Pancreas (tissue), 10 donors: ENCODE data around the gene WASF2. TPM values are rescaled to one million over a fixed set of nuclear protein-coding genes. Genes with fewer than 3 reads are reported as not detected.

Experiments
- ATAC-seq, 4 donors: fragments of 200-7000 bp; cut with Tn5 transposase; one replicate each; pipeline versions ENCODE4 v1.8.0 to v1.9.1; 2020; ENCODE audit warnings: mild to moderate bottlenecking in 4 of 4, moderate library complexity in 4 of 4
- DNase-seq, 6 donors: peaks; one replicate each; pipeline ENCODE4 v3.0.0-alpha.2; 2020
- FAIRE-seq: peaks from 2 replicates; lab custom pipeline; 2012; peaks lifted over from hg19 to GRCh38; lab: Jason Lieb, UNC
- H3K27ac ChIP-seq, 4 donors: fragments of 200-600 bp; sonication (generic); 1 replicate in 3 of 4; 2 replicates in 1 of 4; pipeline versions ENCODE4 v1.5.0 to v1.8.0; 2020
- H3K27me3 ChIP-seq, 4 donors: fragments of 200-600 bp; one replicate each; pipeline ENCODE4 v1.8.0; 2021
- H3K36me3 ChIP-seq, 3 donors: fragments of 200-600 bp; sonication (generic) in 1 of 3; one replicate each; pipeline versions ENCODE4 v1.5.0 to v1.8.0; 2020 to 2021
- H3K4me1 ChIP-seq, 3 donors: fragments of 200-600 bp; one replicate each; pipeline ENCODE4 v1.8.0; 2021
- H3K4me3 ChIP-seq, 4 donors: fragments of 200-600 bp; sonication (generic) in 2 of 4; one replicate each; pipeline versions ENCODE4 v1.5.0 to v1.8.0; 2020 to 2021
- H3K9me3 ChIP-seq, 4 donors: fragments of 200-600 bp; one replicate each; pipeline ENCODE4 v1.8.0; 2021
- CTCF ChIP-seq, 4 donors: fragments of 200-600 bp; sonication (generic) in 3 of 4; IDR thresholded peaks; one replicate each; pipeline versions ENCODE4 v1.5.0 to v1.8.0; 2021; ENCODE audit warnings: antibody characterized with exemption in 4 of 4
- WGBS, 2 donors: extraction: QIAGEN DNeasy Blood & Tissue Kit; methylation state at CpG; one replicate each; pipeline ENCODE4 v1.1.7; 2013; 5-methylcytosine and 5-hydroxymethylcytosine counted together
- intact Hi-C, 3 donors: fragments of 100-400 bp; cut with DNase I; formaldehyde crosslinking; loops; one replicate each; pipeline versions ENCODE4 v1.11.1 to v1.14.2; 2022
- polyA plus RNA-seq, 2 donors: library from polyadenylated mRNA; stranded (reverse); fragments of 200-250 nt; gene quantifications; one replicate each; pipeline ENCODE4 v1.2.3, GENCODE V29; 2013
- total RNA-seq, 6 donors: library from RNA; stranded (reverse); fragmentation: NEBNext Ultra II Directional in 4 of 6; extraction: Animal tissue kit (Norgen Biotek cat#: 25700) in 4 of 6; gene quantifications; one replicate each; pipeline versions ENCODE4 v1.2.1 to v1.2.4, GENCODE V29; 2021 to 2023
- donor health status: healthy with polysubstance abuse.
- donor health status: DM: no; HTN: no; CAD: no; lungs with moderate emphysema.
- donor health status: DM: no; HTN: no; CAD: no.
- donor health status: control.
- donor health status: control.
- donor health status: Bipolar disorder and iron deficiency.
- donor health status: DM: yes; HTN: yes; CAD: no.
- donor health status: DM: no; HTN: no; CAD: no.
- donor health status: DM: no; HTN: no; CAD: no.
- donor health status: DM: yes; HTN: yes; CAD: no.

The WASF2 gene
- total and polyA plus RNA-seq, 8 donors, result 13.5 to 83.2 (median 51.4) TPM

- no peaks in the 10 kb centered on the region for H3K36me3 ChIP-seq
- TF ChIP-seq CTCF (IDR thresholded peaks at IDR 0.05), result no peak
- ATAC-seq, result peak; percentile 27 to 44 (median 28)
- H3K9me3 ChIP-seq, result no peaks in the 10 kb centered on the region
- no peak for FAIRE-seq
- H3K27me3 ChIP-seq, result no peaks in the 10 kb centered on the region
- DNase-seq, result peak in 3 of 6 donors; percentile 35 to 54 (median 52)
- intact Hi-C loops, result no loop called here
- H3K4me3 ChIP-seq, result peak overlapping the region in 2 of 4 donors; percentile 42 to 59
- peak overlapping the region in 2 of 4 donors; percentile 23 to 57 for H3K27ac ChIP-seq
- H3K4me1 ChIP-seq, result no peaks in the 10 kb centered on the region
- 31% methylated on average over 17 of the region's 17 CpGs for WGBS, 2 donors
These were observed 39.1 kb upstream of the WASF2 start for GRCh38 chr1:27528818-27529703.

GRCh38 chr1:27527890-27528817 is 38.2 kb upstream of the WASF2 start:
- intact Hi-C loops, result no loop called here
- Histone ChIP-seq H3K27me3 (no peaks in the 10 kb centered on the region), H3K4me1 (no peaks in the 10 kb centered on the region), H3K4me3 (peak overlapping the region; percentile 22 to 59 (median 43)), H3K9me3 (no peaks in the 10 kb centered on the region), H3K36me3 (no peaks in the 10 kb centered on the region), H3K27ac (peak overlapping the region in 2 of 4 donors; percentile 50 to 57)
- 1 to 4% methylated on average over 31 to 71 of the region's 71 CpGs for WGBS, 2 donors
- DNase-seq, result peak; percentile 50 to 81 (median 61)
- peak; percentile 73 to 80 (median 78) for ATAC-seq
- no peak for FAIRE-seq
- TF ChIP-seq CTCF (IDR thresholded peaks at IDR 0.05), result no peak

GRCh38 chr1:27527223-27527889 is 37.4 kb upstream of the WASF2 start:
- Histone ChIP-seq H3K4me3 (peak overlapping the region in 3 of 4 donors; percentile 22 to 59 (median 42)), H3K9me3 (no peaks in the 10 kb centered on the region), H3K4me1 (no peaks in the 10 kb centered on the region), H3K27ac (peak overlapping the region in 2 of 4 donors; percentile 50 to 57), H3K27me3 (no peaks in the 10 kb centered on the region), H3K36me3 (no peaks in the 10 kb centered on the region)
- intact Hi-C loops, result no loop called here
- ATAC-seq, result peak; percentile 5 to 38 (median 23)
- DNase-seq, result peak in 4 of 6 donors; percentile 37 to 79 (median 53)
- WGBS, 2 donors, result 27% methylated on average over 25 to 26 of the region's 27 CpGs
- TF ChIP-seq CTCF (IDR thresholded peaks at IDR 0.05), result no peak
- no peak for FAIRE-seq

- no peak for FAIRE-seq
- 57 to 70% methylated on average over 10 of the region's 10 CpGs for WGBS, 2 donors
- no peak for TF ChIP-seq CTCF (IDR thresholded peaks at IDR 0.05)
- peak overlapping the region in 1 of 4 donors; percentile 17 for H3K4me3 ChIP-seq
- no peak for DNase-seq
- H3K36me3 ChIP-seq, result no peaks in the 10 kb centered on the region
- no peak for ATAC-seq
- no peaks in the 10 kb centered on the region for H3K27me3 ChIP-seq
- peak overlapping the region in 1 of 4 donors; percentile 37 for H3K27ac ChIP-seq
- intact Hi-C loops, result no loop called here
- no peaks in the 10 kb centered on the region for H3K9me3 ChIP-seq
- H3K4me1 ChIP-seq, result no peaks in the 10 kb centered on the region
These were observed 36.7 kb upstream of the WASF2 start for GRCh38 chr1:27526569-27527222.
